ENCODE measurements around the gene TGFBR3.

The TGFBR3 gene

DNA sequence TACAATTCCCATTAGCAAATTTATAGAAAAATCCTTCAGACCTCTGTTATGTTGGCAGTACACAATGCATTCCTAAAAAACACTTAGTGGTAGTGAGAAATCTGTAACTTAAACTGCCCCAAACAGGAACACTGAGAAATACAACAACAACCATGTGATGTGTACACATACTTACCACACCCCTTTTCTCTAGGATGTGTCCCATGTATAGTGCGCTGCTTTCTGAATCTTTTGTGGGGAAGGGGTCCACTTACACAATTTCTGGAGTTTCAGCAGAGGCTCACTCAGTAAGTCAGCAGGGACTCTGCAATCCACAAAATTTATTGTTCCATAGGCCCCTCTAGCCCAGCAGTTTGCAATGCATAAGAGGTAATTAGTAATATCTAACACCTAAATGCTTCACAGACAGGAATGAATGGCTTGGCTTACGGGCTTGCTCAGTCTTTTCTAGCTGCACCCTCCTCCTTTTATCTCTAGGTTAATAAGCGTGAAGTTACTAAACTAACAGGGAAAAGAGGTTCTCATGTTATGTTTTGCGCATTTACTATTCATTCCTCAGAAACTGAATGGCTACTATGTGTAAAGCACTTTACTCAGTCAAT lies 115.2 kb downstream of the TGFBR3 start:
- no peak for DNase-seq
- in situ Hi-C loops (cut with MboI; ENCODE audit: low pct_unique_long_range_greater_than_20kb, low sequenced_read_pairs), result no loop called here

DNA sequence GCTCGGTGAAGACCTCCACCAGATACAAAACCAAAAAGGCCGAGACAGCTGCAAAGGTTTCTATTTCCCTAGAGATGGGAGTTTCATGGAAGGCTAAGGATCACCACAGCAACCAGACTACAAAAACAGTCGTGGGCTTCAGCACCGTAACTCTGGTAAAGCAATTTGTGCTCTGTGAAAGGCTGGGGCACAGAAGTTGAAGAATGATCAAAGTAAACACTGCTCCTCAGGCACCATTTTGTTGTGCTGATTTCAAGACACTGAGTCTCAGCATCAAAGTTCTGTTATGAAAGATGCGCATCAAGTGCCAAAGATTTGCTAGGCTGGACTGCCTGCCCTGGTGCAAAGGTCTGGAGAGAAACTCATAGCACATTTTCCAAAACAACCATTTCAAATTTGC lies 116.2 kb downstream of the TGFBR3 start:
- DNase-seq, result no peak

DNA sequence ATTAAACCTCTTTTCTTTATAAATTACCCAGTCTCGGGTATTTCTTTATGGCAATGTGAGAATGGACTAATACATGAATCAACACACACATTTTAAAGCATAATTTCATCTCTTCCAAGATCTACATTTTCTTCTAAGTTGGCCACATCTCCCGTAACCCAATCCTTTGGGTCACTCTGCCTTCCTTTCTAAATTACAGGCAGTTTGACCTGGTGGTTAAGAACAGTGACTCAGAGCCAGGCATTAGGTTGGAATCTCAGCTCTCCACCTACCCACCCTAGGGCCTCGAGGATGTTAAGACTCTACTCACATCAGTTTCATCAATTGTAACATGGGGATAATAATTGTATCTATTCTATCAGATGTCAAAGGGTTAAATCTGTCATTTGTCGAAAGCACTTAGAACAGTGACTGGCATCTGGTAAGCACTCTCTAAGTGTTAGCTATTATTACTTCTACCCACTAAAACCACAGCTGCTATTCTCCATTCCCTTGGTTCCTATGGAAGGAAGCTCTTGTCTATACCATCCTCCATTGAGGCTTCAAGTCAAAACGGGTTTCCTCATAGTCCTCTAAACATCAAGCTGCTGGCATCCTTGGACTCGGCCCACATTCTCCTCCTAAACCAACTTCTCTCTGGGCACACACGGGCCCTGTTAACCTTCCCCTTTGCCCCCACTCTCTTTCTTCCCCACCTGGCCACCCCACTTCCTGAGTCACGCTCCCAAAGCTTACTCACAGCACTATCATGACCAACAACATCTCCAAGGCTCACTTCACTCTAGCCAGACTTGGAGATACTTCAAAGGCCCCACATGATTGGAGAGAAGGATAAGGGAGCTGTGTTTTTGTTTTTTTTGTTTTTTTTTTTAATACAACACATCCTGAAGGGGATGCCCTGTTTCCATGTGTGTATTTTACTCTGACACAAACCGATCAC lies 116.9 kb downstream of the TGFBR3 start:
- no peak for DNase-seq
- in situ Hi-C loops (cut with MboI; ENCODE audit: low pct_unique_long_range_greater_than_20kb, low sequenced_read_pairs), result no loop called here

More for the DNA sequence above, 116.2 kb downstream of the TGFBR3 start:
- in situ Hi-C loops (cut with MboI; ENCODE audit: low pct_unique_long_range_greater_than_20kb, low sequenced_read_pairs), result no loop called here

DNA sequence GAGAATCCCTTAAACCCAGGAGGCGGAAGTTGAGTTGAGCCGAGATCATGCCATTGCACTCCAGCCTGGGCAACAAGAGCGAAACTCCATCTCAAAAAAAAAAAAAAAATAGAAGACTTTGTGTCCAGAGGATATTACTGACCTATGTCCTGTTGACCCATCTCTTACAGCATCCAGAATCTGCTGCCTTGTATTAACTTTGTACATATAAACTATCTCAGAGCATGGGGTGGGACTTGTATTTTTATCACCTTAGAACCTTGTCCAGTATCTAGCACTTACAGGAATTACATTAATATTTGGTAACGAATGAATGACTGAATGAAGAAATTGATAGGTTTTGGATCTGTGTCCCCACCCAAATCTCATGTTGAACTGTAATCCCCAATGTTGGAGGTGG lies 117.8 kb downstream of the TGFBR3 start:
- in situ Hi-C loops (cut with MboI; ENCODE audit: low pct_unique_long_range_greater_than_20kb, low sequenced_read_pairs), result no loop called here
- no peak for DNase-seq

DNA sequence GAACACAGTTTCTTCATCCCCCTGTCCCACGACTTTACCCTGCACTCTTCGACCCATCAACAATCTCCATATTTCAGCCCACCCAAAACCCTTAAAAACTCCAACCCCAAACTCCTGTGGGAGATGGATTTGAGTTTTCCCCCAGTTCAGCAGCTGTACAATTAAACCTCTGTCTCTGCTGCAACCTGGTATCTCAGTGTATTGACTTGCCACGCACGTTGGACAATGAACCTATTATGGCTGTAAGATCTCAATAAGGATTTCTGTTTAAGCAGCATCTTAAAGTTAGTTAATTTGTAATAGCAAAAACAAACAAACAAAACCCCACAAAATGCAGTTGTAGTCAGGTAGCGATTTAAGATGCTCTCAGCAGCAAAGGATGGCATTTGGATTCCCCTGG lies 119.1 kb downstream of the TGFBR3 start:
- no peak for DNase-seq
- in situ Hi-C loops (cut with MboI; ENCODE audit: low pct_unique_long_range_greater_than_20kb, low sequenced_read_pairs), result no loop called here

DNA sequence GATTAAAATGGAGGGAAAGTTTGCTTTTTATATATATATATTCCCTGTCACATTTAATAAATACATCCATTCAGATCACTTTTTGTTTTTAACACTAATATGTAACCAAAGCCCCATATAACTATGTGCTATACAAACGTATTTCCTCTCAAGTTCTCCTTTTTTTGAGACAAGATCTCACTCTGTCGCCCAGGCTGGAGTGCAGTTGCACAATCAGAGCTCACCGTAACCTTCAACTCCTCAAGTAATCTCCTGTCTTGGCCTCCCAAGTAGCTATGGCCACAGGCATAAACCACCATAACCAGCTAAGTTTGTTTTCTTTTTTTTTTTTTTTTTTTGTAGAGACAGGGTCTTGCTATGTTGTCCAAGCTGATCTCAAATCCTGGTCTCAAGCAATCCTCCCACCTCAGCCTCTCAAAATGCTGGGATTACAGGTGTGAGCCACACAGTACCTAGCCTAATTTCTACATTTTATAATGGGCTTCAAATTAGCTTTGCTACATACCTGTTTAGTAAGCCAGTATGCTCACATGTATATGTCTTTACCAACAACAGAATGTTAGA lies 120.0 kb downstream of the TGFBR3 start:
- peak; percentile 52 for DNase-seq
- in situ Hi-C loops (cut with MboI; ENCODE audit: low pct_unique_long_range_greater_than_20kb, low sequenced_read_pairs), result no loop called here

DNA sequence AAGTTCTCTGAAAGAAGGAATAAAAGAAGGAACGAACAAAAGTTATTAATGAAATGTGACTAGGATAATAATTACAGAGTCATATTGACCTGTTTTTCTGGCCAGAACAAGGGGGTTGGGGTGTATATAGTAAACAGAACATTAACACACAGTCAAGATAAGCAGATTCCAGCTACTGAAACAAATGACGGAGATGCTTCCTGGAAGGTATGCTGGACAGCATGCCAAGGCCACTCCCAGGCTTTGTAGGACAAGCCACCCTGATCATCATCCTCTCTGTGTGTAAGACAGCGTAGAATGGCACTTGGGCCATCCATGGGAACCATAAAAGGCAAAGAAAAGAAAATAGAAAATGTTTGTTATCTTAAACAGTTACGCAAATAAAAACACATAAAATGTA lies 120.7 kb downstream of the TGFBR3 start:
- no peak for DNase-seq
- in situ Hi-C loops (cut with MboI; ENCODE audit: low pct_unique_long_range_greater_than_20kb, low sequenced_read_pairs), result no loop called here

DNA sequence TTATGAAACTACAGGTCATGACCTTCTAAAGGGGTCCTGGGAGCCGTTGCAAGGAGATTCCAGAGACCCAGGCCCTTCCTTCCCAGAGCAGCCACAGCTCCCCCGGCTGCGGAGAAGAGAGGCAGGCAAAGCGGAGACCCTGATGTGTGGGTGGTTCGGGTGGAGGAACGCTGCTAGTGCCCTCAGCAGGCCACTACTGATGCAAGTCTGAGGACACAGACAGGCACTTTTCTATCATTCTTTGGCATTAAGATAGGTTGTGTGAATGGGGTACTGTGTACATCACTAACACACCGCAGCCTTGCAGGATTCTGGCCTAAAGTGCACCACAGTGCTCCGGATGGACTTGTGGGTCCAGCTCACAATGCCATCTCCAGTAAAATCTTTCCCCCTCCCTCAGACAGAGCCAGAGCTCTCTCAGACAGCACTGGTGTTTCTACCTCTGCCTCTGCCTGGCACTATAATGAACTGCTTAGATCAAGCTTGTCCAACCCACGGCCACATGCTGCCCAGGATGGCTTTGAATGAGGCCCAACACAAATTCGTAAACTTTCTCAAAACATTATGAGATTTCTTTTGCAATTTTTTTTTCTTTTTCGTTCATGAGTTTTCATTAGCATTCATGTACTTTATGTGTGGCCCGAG lies 121.4 kb downstream of the TGFBR3 start:
- no peak for DNase-seq
- in situ Hi-C loops (cut with MboI; ENCODE audit: low pct_unique_long_range_greater_than_20kb, low sequenced_read_pairs), result no loop called here

DNA sequence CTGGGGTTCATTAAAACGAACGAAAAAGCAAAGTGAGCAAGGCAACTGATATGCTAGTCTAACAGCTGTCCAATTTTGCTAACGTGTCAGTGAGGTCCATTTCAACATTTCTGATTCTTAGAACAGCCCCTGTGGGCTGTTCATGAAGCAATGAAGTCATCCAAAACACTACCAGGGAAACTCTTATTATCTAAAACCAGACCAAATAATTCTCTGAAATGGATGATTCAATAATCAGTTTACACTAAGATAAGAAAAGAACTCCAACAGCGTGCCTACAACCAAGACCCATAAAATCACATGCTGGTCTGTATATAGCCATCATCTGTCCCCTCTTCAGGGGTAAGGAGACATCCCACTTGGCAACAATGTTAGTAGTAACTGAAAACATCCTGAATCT lies 122.7 kb downstream of the TGFBR3 start:
- no peak for DNase-seq
- in situ Hi-C loops (cut with MboI; ENCODE audit: low pct_unique_long_range_greater_than_20kb, low sequenced_read_pairs), result no loop called here

DNA sequence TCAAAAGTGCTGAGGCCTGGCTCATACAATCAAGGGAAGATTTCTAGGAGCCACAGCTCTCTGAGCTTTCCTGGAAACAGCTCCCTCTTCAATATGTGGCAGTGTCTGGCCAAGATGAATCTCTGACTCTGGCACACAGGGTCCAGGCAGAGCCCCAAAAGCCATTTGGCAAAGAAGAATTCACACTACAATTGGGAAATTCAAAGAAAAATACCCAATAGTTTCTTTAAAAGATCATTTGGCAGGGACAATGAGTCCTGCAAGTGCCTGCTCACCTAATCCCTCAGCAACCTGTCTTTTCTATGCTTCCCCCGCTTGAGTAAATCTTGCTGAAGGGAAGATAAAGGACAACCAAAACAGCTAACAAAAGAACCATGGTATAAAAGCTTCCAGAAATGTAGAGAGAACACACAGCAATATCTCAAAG lies 124.6 kb downstream of the TGFBR3 start:
- in situ Hi-C loops (cut with MboI; ENCODE audit: low pct_unique_long_range_greater_than_20kb, low sequenced_read_pairs), result no loop called here
- DNase-seq, result no peak

DNA sequence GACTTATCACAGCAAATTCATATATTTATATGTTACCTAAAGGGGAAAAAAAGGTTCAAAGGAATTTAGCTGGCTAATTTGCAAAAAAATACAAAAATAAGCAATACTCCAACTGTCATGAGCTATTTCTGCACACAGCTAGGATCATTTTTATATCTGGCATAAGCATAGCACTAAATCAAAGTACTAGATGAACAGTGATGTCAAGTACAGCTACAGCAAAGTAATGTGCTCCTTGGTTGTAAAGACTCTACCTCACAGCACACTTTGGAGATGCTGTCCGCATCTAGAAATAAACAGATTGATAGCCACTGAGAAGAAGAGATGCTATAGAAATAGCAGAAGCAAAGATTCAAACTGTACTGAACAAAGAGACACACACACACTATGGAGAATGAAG lies 125.4 kb downstream of the TGFBR3 start:
- no peak for DNase-seq
- in situ Hi-C loops (cut with MboI; ENCODE audit: low pct_unique_long_range_greater_than_20kb, low sequenced_read_pairs), result no loop called here

DNA sequence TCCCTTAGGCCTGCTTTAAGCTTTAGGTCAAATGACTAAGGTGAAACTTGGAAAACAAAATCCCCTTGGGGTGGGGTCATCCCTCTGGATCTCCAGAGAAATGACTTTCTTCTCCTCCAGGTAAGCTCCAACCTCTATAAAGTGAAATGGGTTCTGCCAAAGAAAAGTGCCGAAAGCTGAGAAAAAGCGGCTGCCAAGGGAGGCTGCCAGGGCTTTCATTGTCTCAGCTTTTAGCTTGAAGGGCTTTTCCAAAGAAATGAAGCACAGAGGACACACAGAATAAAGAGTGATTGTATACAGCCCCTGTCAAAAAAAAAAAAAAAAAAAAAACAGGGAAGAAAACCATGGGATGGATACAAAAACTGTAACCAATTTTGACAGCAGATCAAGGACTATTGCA lies 126.9 kb downstream of the TGFBR3 start:
- in situ Hi-C loops (cut with MboI; ENCODE audit: low pct_unique_long_range_greater_than_20kb, low sequenced_read_pairs), result no loop called here
- DNase-seq, result no peak

DNA sequence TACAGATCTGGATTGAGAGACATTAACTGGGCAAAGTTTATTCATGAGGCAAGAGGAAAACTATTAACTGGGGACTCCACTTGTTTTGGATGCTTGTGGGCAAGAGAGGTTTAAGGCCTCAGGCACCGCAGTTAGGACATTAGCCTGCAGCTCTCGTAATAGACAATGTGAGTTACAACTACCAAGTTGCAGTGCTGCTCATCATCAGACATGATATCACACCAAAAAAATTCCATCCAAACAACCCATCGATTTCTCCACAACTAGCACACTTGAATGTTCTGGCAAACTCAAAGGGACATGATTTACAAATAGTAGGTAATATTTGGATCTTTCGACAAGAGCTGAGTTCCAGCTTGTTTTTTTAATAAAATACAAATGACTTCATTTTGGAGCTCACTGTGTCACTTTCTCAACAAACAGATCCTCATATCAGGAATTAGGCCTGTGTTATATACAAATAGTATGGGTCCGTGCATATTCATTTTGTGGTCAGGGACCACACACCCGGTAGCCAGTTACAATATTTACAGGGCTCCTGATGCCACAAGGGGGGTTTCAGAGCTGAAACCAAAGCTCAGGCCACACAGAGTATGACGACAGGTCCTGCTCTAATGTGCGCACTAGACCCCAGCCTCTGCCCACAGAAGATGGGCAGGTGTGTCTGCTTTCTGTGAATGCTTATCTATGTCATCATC lies 128.0 kb downstream of the TGFBR3 start:
- DNase-seq, result no peak
- in situ Hi-C loops (cut with MboI; ENCODE audit: low pct_unique_long_range_greater_than_20kb, low sequenced_read_pairs), result no loop called here

DNA sequence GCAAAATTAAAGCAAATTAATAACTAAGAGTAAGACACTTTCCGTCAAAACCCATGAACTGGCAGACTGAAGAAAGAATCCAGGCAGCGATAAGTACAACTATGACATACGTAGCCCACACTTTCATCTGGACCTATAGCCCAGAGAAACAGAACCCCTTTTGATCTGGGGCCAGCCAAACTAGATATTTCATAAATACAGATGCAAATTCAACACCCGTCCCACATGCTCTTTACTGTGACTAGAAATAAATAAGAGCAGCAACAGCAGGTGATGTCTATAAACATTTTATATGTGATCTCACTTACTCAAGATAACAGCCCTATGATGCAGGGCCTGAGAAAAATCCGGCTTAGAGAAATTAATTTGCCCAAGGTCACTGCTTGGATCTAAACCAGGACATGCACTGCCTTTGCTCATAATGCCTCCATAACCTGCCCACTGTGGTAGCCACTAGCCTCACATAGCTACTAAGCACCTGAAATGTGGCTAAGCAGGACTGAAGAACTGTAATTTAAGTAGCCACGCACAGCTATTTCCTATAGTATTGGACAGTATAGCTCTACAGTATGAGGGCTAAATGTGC lies 130.2 kb downstream of the TGFBR3 start:
- DNase-seq, result no peak
- in situ Hi-C loops (cut with MboI; ENCODE audit: low pct_unique_long_range_greater_than_20kb, low sequenced_read_pairs), result no loop called here

DNA sequence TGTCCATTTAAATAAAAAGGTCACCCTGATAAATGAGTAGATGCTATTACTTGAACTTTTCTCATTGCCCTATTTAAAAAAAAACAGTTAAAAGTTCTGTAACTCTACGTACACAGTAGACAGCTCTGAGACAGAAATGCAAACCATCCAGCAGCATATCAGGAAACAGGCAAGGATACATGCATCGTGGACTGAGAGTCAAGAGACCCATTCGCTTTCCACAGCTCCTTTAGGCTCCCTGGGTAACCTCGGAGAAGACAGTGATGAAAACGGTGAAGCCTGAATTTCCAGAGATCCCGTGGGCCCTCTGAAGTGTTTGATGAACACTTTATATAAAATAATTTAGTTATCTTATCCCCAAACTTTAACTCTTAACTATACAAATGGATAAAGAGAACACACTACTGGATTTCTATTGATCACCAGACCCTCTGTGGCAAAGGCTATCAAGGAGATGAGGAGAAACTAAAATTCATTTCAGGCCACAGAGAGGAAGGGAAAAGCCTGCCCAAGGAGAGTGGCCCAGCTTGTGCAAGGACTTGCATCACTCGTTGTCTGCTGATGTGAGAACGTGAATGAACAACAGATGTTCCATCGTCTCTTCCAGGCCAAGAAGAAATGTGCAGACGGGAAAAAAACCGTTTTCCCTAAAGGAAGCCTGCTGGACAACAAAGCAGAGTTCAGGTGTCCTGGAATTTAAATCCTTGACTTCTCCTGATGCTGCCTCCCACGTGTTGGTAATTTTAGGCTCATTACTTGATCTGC lies 131.0 kb downstream of the TGFBR3 start:
- no peak for DNase-seq
- in situ Hi-C loops (cut with MboI; ENCODE audit: low pct_unique_long_range_greater_than_20kb, low sequenced_read_pairs), result no loop called here

DNA sequence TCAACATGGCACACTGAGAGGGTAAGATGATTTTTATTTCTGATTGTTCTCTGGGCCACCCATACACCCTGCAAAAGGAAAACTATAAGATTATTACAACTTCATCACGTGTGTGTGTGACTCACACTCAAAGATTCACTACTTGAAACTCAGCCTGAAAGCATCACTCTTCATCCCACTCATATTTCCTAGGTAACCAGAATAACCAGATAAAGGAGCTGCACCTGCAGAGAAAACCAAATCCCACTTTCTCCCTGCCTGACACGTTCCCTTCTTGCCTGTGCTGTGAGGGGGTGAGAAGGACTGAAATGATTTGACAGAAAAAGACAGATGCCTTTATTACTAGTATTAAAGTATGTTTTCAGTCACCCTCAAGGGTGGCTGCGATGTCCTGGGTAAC lies 131.6 kb downstream of the TGFBR3 start:
- in situ Hi-C loops (cut with MboI; ENCODE audit: low pct_unique_long_range_greater_than_20kb, low sequenced_read_pairs), result no loop called here
- DNase-seq, result no peak

DNA sequence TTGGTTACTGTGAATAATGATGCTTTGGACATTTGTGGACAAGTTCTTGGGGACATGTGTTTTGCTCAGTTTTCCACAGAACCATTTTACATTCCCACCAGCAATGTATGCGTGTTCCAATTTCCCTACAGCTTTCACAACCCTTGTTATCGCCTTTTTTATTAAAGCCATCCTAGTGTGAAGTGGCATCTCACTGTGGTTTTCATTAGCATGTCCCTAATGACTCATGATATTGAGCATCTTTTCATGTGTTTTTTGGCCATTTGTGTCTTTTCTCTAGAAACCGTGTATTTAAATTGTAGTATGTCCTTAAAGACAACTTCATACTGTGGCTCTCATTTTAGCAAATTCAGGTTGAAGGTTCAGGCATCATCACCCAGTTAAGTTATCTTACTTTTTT lies 132.1 kb downstream of the TGFBR3 start:
- in situ Hi-C loops (cut with MboI; ENCODE audit: low pct_unique_long_range_greater_than_20kb, low sequenced_read_pairs), result no loop called here
- no peak for DNase-seq

DNA sequence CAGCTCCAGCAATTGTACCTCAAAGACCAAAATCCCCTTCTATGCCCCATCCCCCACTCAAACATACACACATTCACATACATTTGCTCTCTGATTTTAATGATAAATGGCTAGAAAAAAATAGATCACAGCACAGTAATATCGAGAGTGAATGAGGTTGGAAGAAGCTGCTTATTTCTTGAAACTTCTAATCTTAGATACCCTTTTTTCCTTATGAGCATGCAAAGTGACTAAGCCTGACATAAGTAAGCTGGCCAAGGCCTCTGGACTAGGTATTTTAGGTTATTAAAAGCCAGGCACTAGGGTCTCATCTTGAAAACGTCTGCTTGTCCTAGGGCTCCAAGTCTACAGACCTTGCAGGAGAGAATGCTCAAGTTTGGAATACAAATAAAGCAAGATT lies 133.6 kb downstream of the TGFBR3 start:
- DNase-seq, result no peak
- in situ Hi-C loops (cut with MboI; ENCODE audit: low pct_unique_long_range_greater_than_20kb, low sequenced_read_pairs), result no loop called here
